Gastrocnemius medialis (tissue), 4 donors: ENCODE data around the gene ZFYVE26. TPM values are rescaled to one million over a fixed set of nuclear protein-coding genes. Genes with fewer than 3 reads are reported as not detected.

ENCODE experiments used
- ATAC-seq, 2 donors: fragments of 150-250 bp; one replicate each; pipeline ENCODE4 v1.9.1; 2016
- DNase-seq, 2 donors: peaks; one replicate each; pipeline ENCODE4 v3.0.0-alpha.2; 2019
- H3K27ac ChIP-seq, 4 donors: fragments of 200-600 bp; sonication (generic); 1 replicate in 1 of 4; 2 replicates in 3 of 4; pipeline ENCODE4 v1.5.1; 2016 to 2018; ENCODE audit warnings: mild to moderate bottlenecking in 2 of 4, moderate library complexity in 1 of 4
- H3K27me3 ChIP-seq, 3 donors: fragments of 200-600 bp; sonication (generic) in 2 of 3; 1 replicate in 1 of 3; 2 replicates in 2 of 3; pipeline versions ENCODE4 v1.5.1 to v1.6.0; 2016 to 2019; ENCODE audit warnings: mild to moderate bottlenecking in 1 of 3, moderate library complexity in 1 of 3
- H3K36me3 ChIP-seq, 2 donors: fragments of 200-600 bp; sonication (generic) in 1 of 2; one replicate each; pipeline ENCODE4 v1.5.1; 2017 to 2018
- H3K4me1 ChIP-seq, 2 donors: fragments of 200-600 bp; sonication (generic) in 1 of 2; one replicate each; pipeline ENCODE4 v1.5.1; 2016 to 2017; ENCODE audit warnings: mild to moderate bottlenecking in 2 of 2
- H3K4me3 ChIP-seq, 4 donors: fragments of 200-600 bp; sonication (generic) in 3 of 4; 1 replicate in 1 of 4; 2 replicates in 3 of 4; pipeline ENCODE4 v1.5.1; 2016 to 2019; ENCODE audit warnings: mild to moderate bottlenecking in 2 of 4
- H3K9me3 ChIP-seq, 3 donors: fragments of 200-600 bp; sonication (generic) in 2 of 3; 1 replicate in 1 of 3; 2 replicates in 2 of 3; pipeline ENCODE4 v1.5.1; 2016 to 2019
- POLR2A ChIP-seq, 2 donors: fragments of 450-650 bp; IDR thresholded peaks; one replicate each; pipeline ENCODE4 v1.6.1; 2017; ENCODE audit warnings: antibody characterized with exemption in 2 of 2, mild to moderate bottlenecking in 2 of 2, moderate library complexity in 2 of 2
- in situ Hi-C, 4 donors: fragments of 200-750 bp; cut with MboI; loops; one replicate each; pipeline versions ENCODE4 v1.15.0 to v1.8.0; 2017; ENCODE audit warnings: low sequenced_read_pairs in 4 of 4
- intact Hi-C: fragments of 100-400 bp; cut with DNase I; formaldehyde crosslinking; loops from one replicate; pipeline ENCODE4 v1.15.1; 2023; ENCODE audit warnings: low total_unique reads
- total RNA-seq, 4 donors: library from RNA; depleted of rRNA; stranded (reverse); fragments of >200 nt; gene quantifications; one replicate each; pipeline versions ENCODE4 v1.1.0 to v1.2.3, GENCODE V29; 2016
- TF ChIP-seq, protein P1 (sequence below), 5 experiments: fragments of 450-650 bp in 3 of 5; fragments of 200-600 bp in 2 of 5; sonication (generic) in 2 of 5; IDR thresholded peaks in 4 of 5; conservative IDR thresholded peaks in 1 of 5; 1 replicate in 4 of 5; 2 replicates in 1 of 5; pipeline ENCODE4 v1.5.1; 2016 to 2019; ENCODE audit warnings: antibody characterized with exemption in 5 of 5, mild to moderate bottlenecking in 3 of 5, moderate library complexity in 3 of 5

Gene ZFYVE26
- total RNA-seq, 4 donors from 2014 or later: 16.3 to 26.3 (median 17.6) TPM

DNA sequence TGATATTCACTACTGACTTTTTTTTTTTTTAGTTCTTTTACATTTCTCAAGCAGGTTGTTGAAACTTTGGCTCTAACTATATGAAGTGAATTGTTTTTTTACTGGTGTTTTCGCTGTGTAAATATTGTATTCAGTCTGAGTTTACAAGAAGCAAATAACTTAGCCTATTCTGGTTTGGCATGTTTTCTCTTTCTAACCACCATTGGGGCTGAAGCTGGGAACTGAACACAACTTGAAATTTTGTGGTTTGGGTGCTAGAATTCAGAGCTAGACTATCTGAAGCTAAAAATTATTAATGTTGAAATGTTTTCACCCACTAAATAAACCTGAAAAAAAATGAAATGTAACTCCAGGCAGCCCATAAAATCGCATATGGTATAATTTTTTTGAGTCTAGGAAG, 40.4 kb upstream of the ZFYVE26 start:
- Histone ChIP-seq H3K4me1 (no peaks in the 10 kb centered on the region), H3K4me3 (no peak overlapping the region), H3K27ac (no peak overlapping the region), H3K36me3 (no peaks in the 10 kb centered on the region), H3K27me3 (no peaks in the 10 kb centered on the region), H3K9me3 (no peaks in the 10 kb centered on the region)
- ATAC-seq (no peak), DNase-seq (no peak)
- intact Hi-C loops (no loop called here), in situ Hi-C loops (no loop called here)
- TF ChIP-seq, protein P1, sequence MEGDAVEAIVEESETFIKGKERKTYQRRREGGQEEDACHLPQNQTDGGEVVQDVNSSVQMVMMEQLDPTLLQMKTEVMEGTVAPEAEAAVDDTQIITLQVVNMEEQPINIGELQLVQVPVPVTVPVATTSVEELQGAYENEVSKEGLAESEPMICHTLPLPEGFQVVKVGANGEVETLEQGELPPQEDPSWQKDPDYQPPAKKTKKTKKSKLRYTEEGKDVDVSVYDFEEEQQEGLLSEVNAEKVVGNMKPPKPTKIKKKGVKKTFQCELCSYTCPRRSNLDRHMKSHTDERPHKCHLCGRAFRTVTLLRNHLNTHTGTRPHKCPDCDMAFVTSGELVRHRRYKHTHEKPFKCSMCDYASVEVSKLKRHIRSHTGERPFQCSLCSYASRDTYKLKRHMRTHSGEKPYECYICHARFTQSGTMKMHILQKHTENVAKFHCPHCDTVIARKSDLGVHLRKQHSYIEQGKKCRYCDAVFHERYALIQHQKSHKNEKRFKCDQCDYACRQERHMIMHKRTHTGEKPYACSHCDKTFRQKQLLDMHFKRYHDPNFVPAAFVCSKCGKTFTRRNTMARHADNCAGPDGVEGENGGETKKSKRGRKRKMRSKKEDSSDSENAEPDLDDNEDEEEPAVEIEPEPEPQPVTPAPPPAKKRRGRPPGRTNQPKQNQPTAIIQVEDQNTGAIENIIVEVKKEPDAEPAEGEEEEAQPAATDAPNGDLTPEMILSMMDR (IDR thresholded peaks at IDR 0.05 in 4 of 5, conservative IDR thresholded peaks at IDR 0.05 in 1 of 5): no peak
- TF ChIP-seq POLR2A (IDR thresholded peaks at IDR 0.05): no peak

DNA sequence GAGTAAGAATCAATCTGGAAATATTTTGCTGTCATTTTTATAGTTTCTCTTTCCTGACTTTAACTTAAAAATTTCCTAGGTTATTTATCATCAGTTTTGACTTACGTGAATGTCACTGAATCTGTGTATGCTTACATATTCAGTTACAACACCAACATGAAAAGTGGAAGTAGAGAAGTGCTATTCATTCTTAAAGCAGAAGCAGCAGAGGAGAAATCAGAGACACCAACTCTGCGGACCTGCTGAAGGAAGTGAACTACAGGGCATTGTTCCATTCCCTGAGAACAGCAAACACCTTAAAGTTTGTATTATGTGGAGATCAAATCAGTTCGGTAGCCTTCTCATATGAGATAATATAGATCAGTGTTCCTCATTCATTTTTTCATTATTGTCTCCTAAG, 37.3 kb upstream of the ZFYVE26 start:
- Histone ChIP-seq H3K36me3 (no peaks in the 10 kb centered on the region), H3K9me3 (no peaks in the 10 kb centered on the region), H3K4me1 (no peaks in the 10 kb centered on the region), H3K4me3 (no peak overlapping the region), H3K27ac (no peak overlapping the region), H3K27me3 (no peaks in the 10 kb centered on the region)
- no peak for DNase-seq
- no peak for ATAC-seq
- in situ Hi-C loops: no loop called here
- intact Hi-C loops: no loop called here
- TF ChIP-seq, protein P1 (IDR thresholded peaks at IDR 0.05 in 4 of 5, conservative IDR thresholded peaks at IDR 0.05 in 1 of 5): no peak

DNA sequence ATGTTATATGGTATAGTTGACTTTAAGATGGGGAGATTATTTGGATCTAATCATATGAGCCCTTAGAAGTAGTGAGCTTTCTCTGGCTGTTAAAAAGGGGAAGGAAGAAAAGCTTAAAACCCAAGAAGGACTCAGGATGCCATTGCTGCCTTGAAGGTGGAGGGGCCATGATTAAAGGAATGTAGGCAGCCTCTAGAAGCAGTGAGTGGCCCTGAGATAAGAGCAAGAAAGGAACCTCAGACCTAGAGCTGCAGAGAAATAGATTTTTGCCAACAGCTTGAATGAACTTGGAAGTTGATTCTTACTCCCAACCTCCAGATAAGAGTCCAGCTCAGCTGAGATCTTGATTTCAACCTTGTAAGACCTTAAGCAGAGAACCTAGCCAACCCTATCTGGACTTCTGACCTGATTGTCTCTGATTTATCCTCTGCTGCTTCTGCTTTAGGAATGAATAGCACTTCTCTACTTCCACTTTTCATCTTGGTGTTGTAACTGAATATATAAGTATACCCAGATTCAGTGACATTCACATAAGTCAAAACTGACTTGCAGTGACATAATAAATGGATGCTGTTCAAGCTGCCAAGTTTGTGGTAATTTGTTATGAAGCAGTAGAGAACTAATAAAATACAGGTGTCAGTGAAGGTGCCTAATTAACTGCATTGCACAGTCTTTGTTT, 36.7 kb upstream of the ZFYVE26 start:
- H3K36me3 ChIP-seq: no peaks in the 10 kb centered on the region
- H3K4me1 ChIP-seq: no peaks in the 10 kb centered on the region
- intact Hi-C loops (no loop called here), in situ Hi-C loops (no loop called here)
- no peak overlapping the region for H3K27ac ChIP-seq
- DNase-seq (no peak), ATAC-seq (no peak)
- TF ChIP-seq, protein P1 (IDR thresholded peaks at IDR 0.05 in 4 of 5, conservative IDR thresholded peaks at IDR 0.05 in 1 of 5): no peak
- TF ChIP-seq POLR2A (IDR thresholded peaks at IDR 0.05): no peak
- no peak overlapping the region for H3K4me3 ChIP-seq
- H3K27me3 ChIP-seq: no peaks in the 10 kb centered on the region
- no peaks in the 10 kb centered on the region for H3K9me3 ChIP-seq

DNA sequence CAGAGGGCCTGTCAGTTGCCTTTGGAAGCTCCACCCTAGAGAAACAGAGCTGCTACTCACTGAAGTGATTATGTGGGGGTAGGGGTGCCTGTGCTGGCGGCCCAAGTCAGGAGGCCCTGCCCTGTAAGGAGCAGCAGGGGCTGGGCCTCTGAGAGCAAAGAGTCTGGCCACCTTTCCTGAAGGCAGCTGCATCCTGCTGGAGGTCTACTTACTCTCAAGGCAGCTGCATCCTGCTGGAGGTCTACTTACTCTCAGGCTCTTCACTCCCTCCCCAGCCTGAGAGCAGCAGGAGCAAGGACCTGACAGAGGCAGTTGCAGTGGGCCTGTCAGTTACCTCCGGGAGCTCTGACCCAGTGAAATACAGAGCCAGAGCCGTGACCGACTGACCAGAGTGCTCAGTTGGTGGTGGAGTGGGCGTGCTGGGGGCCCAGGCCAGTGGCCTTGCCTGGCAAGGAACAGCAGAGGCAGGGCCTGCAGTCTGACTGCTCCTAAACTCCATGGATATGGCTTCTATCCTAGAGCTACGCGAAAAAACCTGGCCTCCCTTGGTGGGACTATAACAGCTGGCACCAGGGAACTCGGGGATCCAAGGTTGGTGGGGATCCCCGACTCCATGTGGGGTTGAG, 35.5 kb upstream of the ZFYVE26 start:
- ATAC-seq (no peak), DNase-seq (no peak)
- intact Hi-C loops: no loop called here
- no peak overlapping the region for H3K27ac ChIP-seq
- H3K27me3 ChIP-seq: no peaks in the 10 kb centered on the region
- no peak overlapping the region for H3K4me3 ChIP-seq
- in situ Hi-C loops: no loop called here
- no peaks in the 10 kb centered on the region for H3K9me3 ChIP-seq
- H3K36me3 ChIP-seq: no peaks in the 10 kb centered on the region
- TF ChIP-seq, protein P1 (IDR thresholded peaks at IDR 0.05 in 4 of 5, conservative IDR thresholded peaks at IDR 0.05 in 1 of 5): no peak
- TF ChIP-seq POLR2A (IDR thresholded peaks at IDR 0.05): no peak
- H3K4me1 ChIP-seq: no peaks in the 10 kb centered on the region
